Posterior vena cava (tissue), 2 donors: ENCODE results near the gene NLGN4X. TPM values are rescaled to one million over a fixed set of nuclear protein-coding genes. Genes with fewer than 3 reads are reported as not detected.

Experiments
- DNase-seq: peaks from one replicate; pipeline ENCODE4 v3.0.0-alpha.2; 2020; ENCODE audit warnings: low spot score
- intact Hi-C, 2 donors: fragments of 100-400 bp; cut with DNase I; formaldehyde crosslinking; loops; one replicate each; pipeline versions ENCODE4 v1.14.1 to v1.14.2; 2022 to 2023
- total RNA-seq, 2 donors: library from RNA; stranded (reverse); fragmentation: NEBNext Ultra II Directional; extraction: Animal tissue kit (Norgen Biotek cat#: 25700); gene quantifications; one replicate each; pipeline ENCODE4 v1.2.1, GENCODE V29; 2021
- donor health status: DM: yes; HTN: yes; CAD: no.
- donor health status: DM: yes; HTN: yes; CAD: no.

NLGN4X gene
- total RNA-seq, 2 donors from 2014 or later, result 0.83 to 0.90 TPM

DNA sequence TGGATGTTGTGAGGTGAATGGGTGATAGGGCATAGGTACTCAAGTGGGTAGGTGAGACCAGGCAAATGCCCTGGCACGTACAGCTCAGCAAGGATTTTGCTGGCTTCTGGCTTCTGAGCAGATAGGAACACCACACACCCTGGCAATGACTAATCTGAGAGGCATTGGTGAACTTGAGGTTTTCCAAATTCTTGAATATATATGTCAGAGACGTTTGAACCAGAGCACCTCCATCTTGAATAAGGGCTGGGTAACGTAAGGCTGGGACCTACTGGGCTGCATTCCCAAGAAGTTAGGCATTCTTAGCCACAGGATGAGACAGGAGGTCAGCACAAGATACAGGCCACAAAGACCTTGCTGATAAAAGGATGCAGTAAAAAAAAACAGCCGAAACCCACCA is 204.5 kb downstream of the NLGN4X start:
- intact Hi-C loops, result no loop called here
- DNase-seq, result no peak

DNA sequence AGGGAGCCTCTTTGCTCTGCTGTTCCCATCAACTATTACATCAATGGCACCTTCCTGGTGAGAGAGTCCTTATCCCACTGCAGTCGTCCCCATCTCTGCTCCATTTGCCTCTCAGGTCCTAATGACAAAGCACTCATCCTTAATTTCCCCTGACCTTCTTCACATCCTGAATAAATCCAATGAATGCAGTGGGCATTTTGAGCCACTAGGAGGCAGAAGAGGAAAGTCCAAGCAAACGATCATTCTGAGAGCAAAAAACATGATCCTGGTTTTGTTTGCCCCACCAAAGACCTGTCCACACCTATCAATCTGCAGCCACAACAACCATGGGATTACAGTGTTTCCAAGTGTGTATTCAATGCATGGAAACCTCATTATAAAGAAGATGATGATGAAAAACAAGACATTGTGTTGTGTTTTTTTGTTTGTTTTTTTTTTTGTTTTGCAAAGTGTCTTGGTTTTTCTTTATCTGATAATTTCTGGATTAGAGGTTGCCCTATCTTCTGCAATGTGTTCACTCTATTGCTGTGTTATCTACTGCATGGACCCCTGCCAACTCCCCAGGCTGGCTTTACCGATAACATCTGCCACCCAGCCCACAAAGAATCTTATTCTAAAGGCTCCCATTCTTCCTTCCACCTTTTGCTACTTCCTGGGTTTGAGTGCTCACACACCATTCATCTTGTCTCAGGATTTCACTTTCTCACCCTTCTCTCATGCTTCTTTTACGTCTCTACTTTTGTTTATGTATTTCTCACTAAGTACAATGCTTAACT is 207.2 kb downstream of the NLGN4X start:
- intact Hi-C loops, result no loop called here

DNA sequence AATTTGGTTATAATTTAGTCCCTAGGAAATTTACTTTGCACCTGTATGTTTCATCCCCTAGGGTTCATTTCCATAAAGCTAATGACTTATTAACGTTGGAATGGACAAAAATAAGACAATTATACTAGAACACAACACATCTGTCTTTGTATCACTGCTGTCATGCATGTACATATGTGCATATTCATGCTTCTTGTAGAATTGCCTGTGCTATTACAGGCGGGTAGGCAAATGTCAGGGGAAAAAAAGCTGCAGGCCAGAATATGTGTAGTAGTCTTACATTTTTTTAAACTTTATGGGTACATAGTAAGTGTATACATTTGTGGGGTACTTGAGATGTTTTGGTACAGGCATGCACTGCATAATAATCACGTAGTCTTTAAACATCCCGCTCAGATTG is 209.6 kb downstream of the NLGN4X start:
- no peak for DNase-seq
- intact Hi-C loops, result no loop called here

More for the DNA sequence above, 207.2 kb downstream of the NLGN4X start:
- DNase-seq, result no peak

DNA sequence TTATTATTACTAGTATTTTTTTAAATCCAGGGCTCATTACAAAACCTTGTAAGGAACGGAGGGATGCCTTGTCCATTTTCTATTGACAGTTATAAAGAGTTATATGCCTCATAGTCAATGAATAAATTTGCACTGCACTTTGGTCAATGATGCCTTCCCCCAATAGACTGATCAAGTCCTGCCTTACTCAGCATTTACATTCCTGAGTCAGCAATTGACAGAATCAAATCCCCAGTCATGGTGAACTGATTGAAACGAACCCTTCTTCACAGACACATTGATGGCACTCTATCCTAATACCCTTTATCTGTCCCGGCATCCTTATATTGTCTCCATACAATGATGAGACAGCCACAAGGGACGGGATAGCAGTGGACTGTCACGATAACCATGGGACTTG is 213.2 kb downstream of the NLGN4X start:
- intact Hi-C loops, result no loop called here
- no peak for DNase-seq

DNA sequence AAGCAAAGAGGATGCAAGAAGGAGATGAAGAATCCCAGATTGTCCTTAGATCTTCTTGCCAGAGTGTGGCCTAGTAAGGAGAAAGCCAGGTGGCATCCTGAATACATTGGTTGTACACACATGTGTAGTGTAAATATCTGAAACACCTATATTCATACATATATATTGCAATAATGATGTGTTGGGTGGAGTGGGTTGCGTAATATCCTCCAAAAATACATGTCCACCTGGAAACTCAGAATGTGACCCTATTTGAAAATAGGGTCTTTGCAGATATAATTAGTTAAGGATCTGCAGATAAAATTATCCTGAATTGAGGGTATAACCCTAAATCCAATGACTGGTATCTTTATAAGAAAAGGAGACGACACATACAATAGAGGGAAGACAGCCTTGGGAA is 216.3 kb downstream of the NLGN4X start:
- intact Hi-C loops, result no loop called here
- no peak for DNase-seq

DNA sequence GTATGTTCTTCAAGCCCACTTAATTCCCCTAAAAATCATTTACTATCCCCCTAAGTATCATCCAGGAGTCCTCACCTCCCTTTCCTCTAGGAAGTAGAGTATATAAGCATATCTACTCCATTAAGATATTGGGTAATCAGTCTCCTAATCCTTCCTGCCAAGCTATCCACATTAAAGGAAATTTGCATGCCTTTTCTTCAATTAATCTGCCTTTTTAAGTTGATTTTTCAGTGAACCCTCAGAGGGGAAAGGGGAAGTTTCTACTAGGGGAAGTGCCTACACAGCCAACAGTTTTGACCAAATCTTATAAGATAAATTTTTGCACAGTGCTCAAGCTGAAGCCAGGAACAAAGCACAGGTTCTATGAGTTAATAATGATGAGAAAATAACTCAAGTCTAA is 222.8 kb downstream of the NLGN4X start:
- intact Hi-C loops, result no loop called here
- no peak for DNase-seq

DNA sequence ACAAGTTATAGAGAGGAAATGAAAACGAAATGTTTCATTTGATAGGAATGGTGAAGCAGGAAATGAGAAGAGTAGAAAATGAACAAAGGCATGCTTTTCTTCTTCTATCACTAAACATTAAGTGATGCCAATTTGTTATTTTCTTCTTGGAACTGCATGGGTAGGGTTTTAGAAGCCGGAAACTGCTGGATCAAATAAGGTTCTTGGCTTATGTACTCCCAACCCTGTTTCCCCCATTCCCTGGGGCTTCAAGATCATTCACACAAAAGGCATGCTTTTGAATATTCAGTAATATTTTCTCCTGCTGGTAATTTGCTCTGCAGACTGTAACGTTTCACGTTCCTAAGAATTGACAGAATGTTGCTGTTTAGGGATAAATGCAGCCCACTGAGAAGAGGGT is 224.1 kb downstream of the NLGN4X start:
- intact Hi-C loops, result no loop called here
- DNase-seq, result no peak

DNA sequence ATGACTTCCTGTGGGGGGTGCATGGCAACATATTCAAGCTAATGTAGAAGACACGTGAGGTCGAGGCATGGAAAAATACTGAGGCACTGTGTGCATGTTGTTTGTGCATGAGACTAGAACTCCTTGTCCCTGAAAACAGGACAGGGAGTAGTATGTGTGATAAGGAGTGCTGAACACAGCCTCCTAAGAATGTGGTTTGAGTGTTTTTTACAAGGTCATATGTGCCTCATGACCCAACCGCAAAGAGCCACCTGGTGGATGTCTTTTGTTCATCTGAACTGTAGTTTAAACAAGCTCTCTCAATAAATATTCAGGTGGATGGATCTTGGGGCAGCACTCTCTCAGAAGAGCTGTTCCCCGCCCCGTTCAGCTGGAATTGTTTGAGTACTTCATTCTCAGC is 226.6 kb downstream of the NLGN4X start:
- intact Hi-C loops, result no loop called here
- no peak for DNase-seq

DNA sequence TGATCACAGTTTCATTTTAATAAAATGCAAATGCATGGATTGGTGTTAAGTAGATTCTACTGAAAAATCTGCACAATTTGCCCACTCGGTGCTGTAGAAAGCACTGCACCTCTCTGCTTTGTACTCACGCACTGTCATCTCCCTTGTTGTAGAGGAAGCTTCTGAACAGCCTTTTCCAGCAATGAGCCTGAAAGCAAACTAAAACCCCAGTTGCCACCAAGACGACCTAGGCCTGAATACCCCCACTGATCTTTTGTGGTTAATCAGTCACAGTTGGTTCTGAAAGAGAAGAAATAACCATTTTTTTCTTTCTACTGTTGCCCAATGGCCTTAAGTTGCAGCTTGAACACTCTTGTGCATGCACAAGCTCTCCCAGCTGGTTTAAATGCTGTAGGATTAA is 229.8 kb downstream of the NLGN4X start:
- no peak for DNase-seq
- intact Hi-C loops, result no loop called here

DNA sequence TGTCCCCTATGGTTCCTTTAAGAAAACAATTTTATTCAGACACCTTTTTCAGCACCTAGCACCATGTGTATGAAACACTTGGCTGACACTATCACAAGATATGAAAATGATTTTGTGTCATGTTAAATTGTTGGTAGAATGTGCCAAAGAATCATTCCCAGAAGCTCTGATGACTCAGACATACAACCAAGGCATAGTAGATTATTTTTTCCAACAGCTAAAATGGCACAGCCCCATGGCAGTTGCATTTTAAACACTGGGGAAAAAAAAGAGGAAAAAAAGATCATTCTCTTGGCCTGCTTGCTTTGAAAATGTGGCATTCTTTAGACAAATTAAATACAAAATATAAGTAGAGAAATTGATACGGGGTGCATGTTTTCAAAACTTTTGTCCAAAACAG is 230.2 kb downstream of the NLGN4X start:
- no peak for DNase-seq
- intact Hi-C loops, result no loop called here

DNA sequence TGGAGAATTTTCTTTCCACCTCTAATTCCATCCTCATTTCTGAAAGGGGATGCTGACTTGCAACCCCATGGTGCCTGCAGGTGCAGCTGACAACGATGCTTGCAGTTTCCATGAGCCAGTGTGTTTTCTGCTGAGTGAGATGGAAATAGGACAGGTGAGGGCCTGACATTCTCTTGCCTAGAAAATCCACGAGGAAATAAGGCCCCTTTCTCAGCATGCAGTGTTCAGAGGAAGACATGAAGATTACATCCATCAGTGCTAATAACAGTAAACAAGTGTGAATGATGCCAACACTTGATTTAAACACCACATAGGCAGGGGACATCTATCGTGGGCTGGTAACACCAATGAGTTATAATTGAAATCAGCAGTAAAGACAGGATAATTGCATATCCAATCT is 237.3 kb downstream of the NLGN4X start:
- DNase-seq, result no peak
- intact Hi-C loops, result no loop called here

DNA sequence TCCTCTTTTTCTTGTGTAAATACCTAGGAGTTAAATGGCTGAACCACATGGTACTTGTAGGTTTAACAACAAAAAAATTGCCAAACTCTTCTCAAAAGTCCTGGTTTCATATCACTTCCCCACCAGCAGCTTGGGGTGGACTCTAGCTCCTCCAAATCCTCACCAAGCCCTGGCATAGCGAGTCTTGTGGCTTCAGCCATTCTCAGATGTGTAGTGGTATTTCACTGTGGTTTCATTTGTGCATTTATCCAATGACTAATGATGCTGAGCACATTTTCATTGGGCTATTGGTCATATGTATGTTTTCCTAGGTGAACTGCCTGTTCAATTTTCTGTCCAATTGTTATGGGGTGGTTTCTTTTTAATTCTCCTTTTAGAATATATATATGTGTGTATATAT is 249.3 kb downstream of the NLGN4X start:
- intact Hi-C loops, result no loop called here
- DNase-seq, result no peak

DNA sequence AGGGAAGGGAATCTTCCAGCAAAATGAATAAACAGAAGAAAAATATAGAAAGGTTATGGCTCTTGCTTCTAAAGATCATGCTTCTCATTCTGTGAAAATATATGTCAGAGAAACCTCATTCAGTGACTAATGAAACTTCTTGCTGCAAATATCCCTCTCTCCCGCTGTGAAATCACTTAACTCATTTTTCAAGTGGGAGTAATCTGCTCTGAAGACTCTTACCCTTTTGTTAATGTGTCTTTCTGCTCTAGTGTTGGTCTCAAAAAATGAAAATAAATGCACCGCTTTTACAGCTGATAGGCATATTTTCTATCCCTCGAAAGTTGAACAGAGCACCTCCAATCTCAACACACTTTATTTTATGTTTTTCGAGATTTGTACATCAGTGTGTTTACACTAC is 252.3 kb downstream of the NLGN4X start:
- DNase-seq, result no peak

DNA sequence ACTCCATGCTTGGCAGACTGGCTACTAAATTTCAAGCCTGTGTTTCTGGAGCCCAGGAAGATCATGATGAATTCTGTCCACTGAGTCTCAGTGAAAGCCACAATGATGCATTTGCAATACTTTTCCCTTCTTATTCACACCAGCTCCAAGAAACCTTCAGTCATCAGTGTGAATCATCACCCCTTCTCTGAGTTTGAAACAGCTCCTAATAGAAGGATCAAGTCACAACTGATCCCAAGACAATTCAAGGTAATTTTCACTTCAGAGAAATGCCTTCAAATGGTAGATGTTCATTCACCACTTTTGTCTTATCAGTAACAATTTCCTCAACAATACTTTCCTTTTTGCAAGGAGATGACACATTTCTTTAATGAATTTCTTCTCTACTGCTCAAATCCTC is 257.4 kb downstream of the NLGN4X start:
- no peak for DNase-seq
- intact Hi-C loops, result no loop called here

More for the DNA sequence above, 252.3 kb downstream of the NLGN4X start:
- intact Hi-C loops, result no loop called here

DNA sequence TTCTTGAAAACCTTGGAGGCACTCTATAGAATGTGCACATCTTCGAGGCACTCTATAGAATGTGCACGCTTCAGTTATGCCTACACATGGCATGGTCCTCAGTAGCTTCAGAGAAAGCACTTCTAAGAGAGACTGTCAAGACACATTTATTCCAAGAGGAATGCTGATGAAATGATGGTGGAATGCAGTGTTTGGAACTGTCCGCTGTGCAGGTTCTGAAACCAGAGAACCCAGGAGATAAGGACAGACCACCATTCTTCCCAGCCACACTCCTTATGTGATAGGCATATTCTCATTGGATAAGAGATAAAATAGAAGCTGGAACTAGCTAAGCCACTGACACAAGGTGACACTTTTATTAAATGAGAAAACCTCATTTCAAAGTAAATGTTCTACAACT is 263.3 kb downstream of the NLGN4X start:
- intact Hi-C loops, result no loop called here
- no peak for DNase-seq

DNA sequence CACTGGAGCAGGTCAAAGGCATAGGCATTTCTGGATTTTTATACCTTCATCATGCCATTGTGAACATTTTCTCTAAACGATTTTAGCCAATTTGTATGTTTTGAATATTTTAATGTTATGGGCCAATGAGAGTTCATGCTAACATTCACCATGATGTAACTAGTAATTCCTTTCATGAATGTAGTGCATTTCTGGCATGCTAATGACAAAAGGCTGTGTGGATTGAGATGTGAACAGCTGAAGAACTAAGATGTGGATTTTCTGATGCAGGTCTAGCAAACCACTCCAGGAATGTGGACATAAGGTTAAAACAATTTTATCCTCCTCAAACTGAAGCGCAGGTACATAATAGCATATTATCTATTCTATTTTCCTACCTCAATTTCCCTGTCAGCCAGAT is 269.4 kb downstream of the NLGN4X start:
- no peak for DNase-seq
- intact Hi-C loops, result no loop called here

DNA sequence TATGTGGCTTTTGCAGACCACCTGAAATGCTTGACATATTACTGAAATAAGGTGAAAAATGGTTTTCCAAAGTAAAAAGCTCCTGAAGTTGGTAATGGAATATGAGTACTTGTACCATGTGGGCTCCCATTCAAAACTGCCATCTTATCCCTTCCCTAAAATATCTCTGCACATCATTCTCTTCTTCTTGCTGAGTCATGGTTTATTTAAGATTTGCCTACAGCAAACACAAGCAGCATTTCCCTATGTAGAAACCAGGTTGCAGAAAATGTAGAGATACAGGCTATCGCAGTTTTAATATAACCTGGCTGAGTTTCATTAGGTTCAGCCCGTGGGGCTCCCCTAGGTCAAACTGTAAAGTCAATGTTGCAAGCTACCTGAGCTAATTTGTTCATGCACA is 270.1 kb downstream of the NLGN4X start:
- DNase-seq, result no peak
- intact Hi-C loops, result no loop called here

DNA sequence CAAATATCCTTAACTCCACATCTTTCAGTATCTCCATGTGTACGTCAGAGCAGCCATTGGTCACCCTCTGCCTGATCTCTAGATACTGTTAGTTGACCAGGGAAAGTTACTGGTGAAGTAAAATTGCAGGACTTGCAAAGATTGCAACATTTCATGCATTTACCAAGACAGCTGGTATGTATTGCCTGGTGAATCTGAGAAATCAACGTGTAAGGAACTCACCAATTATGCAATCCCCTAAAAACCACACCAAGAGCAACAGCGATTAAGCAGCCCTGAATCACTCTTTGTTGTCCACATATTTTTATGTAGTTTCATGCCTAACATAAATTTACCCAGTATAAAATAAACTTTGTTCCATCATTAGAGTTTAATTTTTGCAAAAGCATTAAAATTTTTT is 271.2 kb downstream of the NLGN4X start:
- intact Hi-C loops, result no loop called here
- DNase-seq, result no peak

DNA sequence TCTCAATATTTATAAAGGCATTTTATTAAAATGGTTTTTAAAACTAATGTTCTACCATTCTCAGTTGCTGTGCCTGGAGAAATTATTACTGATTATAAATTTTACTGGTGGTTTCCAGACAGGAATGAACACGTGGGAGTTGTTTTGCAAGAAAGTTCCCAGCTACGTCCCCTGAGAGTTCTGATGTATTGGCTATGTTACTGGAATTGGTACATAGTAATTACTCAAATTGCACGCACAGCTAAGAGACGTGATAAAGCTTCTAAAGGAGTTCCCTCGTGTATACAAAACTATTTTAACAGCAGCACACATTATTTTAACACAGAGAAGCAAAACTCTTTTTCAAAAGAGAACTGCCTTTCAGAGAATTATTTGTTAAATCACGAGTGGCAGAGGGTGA is 292.2 kb downstream of the NLGN4X start:
- no peak for DNase-seq
- intact Hi-C loops, result no loop called here

DNA sequence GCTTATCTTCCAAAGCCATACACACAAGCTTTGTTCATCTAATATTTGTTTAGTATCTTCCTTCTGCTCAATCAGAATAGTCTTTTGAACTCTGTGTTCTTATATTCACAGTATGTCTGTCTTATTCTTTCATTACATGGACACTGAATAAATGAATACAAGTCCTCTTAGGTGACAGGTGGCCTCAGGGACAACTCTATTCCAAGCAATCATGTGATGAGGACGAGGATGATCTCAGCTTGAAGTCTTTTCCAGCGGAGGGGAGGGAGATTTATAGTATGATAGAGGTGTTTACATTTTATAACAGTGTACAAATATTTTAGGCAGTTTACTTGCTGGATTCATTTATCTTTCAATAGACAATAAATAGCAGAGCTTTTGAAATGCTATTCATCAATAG is 300.4 kb downstream of the NLGN4X start:
- intact Hi-C loops, result no loop called here
- DNase-seq, result no peak

DNA sequence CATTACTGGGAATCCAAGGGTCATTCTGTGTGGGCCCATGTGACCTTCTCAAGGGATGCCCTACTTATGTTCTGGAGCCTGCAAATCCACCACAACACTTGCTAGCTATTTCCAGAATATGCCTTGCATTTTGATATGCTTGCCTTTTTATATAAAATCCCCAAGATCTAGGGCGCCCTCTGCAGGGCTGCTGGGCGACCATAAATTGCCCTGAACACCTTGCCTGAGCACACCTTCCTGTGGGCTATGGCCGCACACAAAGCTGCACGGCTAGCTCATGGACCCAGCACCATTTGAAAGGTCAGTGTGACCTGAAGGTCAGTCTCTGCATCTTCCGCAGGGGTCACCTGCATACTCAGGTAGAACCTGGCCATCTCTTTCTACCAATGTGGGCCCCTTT is 311.7 kb downstream of the NLGN4X start:
- intact Hi-C loops, result no loop called here
- DNase-seq, result no peak

DNA sequence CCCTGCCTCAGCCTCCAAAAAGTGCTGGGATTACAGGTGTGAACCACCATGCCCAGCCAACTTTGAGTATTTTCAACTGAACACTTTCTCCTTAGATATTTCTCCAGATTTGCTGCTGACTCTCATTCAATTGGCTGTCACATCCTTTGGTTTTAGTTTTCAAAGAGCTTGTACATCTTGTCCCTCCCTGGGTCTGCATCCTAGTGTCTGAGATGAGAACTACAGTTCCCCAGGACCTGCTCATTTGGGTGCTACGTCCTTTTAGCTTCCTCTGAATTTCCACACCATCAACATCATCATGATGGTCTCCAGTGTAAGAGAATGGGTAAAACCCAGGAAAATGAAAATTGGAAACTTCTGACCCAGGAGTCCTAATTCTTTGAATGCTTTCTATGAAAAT is 312.9 kb downstream of the NLGN4X start:
- no peak for DNase-seq
- intact Hi-C loops, result no loop called here
